Ovary (tissue), 9 donors: Measurements from ENCODE around the gene CAV2. TPM values are rescaled to one million over a fixed set of nuclear protein-coding genes. Genes with fewer than 3 reads are reported as not detected.

ENCODE experiments used
- DNase-seq, 5 donors: peaks; one replicate each; pipeline ENCODE4 v3.0.0-alpha.2; 2019 to 2020
- H3K27ac ChIP-seq, 2 donors: fragments of 200-600 bp; one replicate each; pipeline versions ENCODE4 v1.5.1 to v1.8.0; 2019 to 2022
- H3K27me3 ChIP-seq: fragments of 200-600 bp; one replicate; pipeline ENCODE4 v1.8.0; 2022
- H3K36me3 ChIP-seq: fragments of 200-600 bp; sonication (generic); one replicate; pipeline ENCODE4 v1.5.1; 2019
- H3K4me1 ChIP-seq: one replicate; pipeline ENCODE4 v1.8.1; 2013; ENCODE audit warnings: mild to moderate bottlenecking, moderate library complexity; ENCODE audit not compliant: insufficient read depth
- H3K4me3 ChIP-seq: fragments of 200-600 bp; sonication (generic); one replicate; pipeline ENCODE4 v1.5.1; 2017
- H3K9me3 ChIP-seq, 2 donors: fragments of 200-600 bp in 1 of 2; sonication (generic) in 1 of 2; one replicate each; pipeline versions ENCODE4 v1.5.1 to v1.8.1; 2013 to 2019; ENCODE audit warnings: mild to moderate bottlenecking in 1 of 2, moderate library complexity in 1 of 2
- EP300 ChIP-seq: sonication (generic); formaldehyde crosslinking; IDR thresholded peaks from one replicate; pipeline ENCODE4 v1.6.1; 2017; ENCODE audit warnings: antibody characterized with exemption
- POLR2A ChIP-seq: fragments of 450-650 bp; IDR thresholded peaks from one replicate; pipeline ENCODE4 v1.6.1; 2017; ENCODE audit warnings: antibody characterized with exemption, mild to moderate bottlenecking, moderate library complexity
- WGBS, 3 donors: extraction: QIAGEN DNeasy Blood & Tissue Kit in 1 of 3; methylation state at CpG; one replicate each; pipeline versions ENCODE4 v1.1.5 to v1.1.7; 2013 to 2017; 5-methylcytosine and 5-hydroxymethylcytosine counted together
- intact Hi-C, 4 donors: fragments of 100-400 bp; cut with DNase I; formaldehyde crosslinking; loops; one replicate each; pipeline versions ENCODE4 v1.11.0 to v1.15.1; 2022 to 2023
- polyA plus RNA-seq, 2 donors: library from polyadenylated mRNA; stranded (reverse); fragments of 200-250 nt in 1 of 2; fragments of 350-450 nt in 1 of 2; fragmentation: Illumina TruSeq in 1 of 2; extraction: RNeasy Lipid Tissue Mini Kit (QIAGEN cat#74804) in 1 of 2; gene quantifications; one replicate each; pipeline ENCODE4 v1.2.3, GENCODE V29; 2013 to 2014
- total RNA-seq, 7 donors: library from RNA; depleted of rRNA in 2 of 7; stranded (reverse); fragments of >200 nt in 2 of 7; fragmentation: NEBNext Ultra II Directional in 3 of 7; extraction: Animal tissue kit (Norgen Biotek cat#: 25700) in 3 of 7; gene quantifications; one replicate each; pipeline versions ENCODE4 v1.1.0 to v1.2.4, GENCODE V29; 2016 to 2023
- TF ChIP-seq, protein P1 (sequence below), 3 donors: fragments of 450-650 bp in 2 of 3; fragments of 200-600 bp in 1 of 3; IDR thresholded peaks; one replicate each; pipeline versions ENCODE4 v1.5.1 to v1.8.0; 2016 to 2022; ENCODE audit warnings: antibody characterized with exemption in 3 of 3, mild to moderate bottlenecking in 1 of 3
- donor health status: DM: no; HTN: no; CAD: no; lungs with moderate emphysema.
- donor health status: DM: no; HTN: no; CAD: no.
- donor health status: Bipolar disorder and iron deficiency.
- donor health status: DM: yes; HTN: yes; CAD: no.
- donor health status: DM: no; HTN: no; CAD: no.
- donor health status: DM: yes; HTN: yes; CAD: no.

The CAV2 gene
- total and polyA plus RNA-seq, 9 donors: 38.0 to 110 (median 53.7) TPM

DNA sequence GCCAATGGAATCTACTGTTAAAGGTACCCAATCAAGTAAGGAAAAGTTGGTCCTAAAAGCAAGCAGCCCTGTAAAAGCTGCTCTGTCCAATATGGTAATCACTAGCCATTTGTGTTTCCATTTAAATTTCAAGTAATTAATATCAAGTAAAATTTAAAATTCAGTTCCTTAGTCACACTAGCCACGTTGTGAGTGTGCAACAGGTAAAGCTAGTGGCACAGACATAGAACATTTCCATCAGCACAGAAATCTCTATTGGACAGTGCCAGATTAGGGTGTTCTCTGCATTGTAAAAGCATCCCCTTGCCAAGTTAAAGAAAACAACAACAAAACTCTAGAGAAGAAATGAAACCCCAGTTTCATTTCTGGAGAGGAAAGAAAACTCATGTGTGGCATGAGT lies 29.7 kb downstream of the CAV2 start:
- intact Hi-C loops: loop anchor here in 3 of 4 donors (5.0 to 10.0 kb wide), 6 partner anchors 53 to 267 kb away; no protein-coding TSS in a partner anchor
- WGBS, 3 donors: 31 to 46% (median 44%) methylated on average over 1 of the region's 1 CpG
- no peak for DNase-seq
- H3K27me3 ChIP-seq: no peaks in the 10 kb centered on the region
- H3K4me3 ChIP-seq: peak overlapping the region; percentile 80
- peaks cover 11% of the 10 kb centered on the region for H3K4me1 ChIP-seq
- TF ChIP-seq POLR2A (no peak), EP300 (no peak)
- TF ChIP-seq, protein P1, sequence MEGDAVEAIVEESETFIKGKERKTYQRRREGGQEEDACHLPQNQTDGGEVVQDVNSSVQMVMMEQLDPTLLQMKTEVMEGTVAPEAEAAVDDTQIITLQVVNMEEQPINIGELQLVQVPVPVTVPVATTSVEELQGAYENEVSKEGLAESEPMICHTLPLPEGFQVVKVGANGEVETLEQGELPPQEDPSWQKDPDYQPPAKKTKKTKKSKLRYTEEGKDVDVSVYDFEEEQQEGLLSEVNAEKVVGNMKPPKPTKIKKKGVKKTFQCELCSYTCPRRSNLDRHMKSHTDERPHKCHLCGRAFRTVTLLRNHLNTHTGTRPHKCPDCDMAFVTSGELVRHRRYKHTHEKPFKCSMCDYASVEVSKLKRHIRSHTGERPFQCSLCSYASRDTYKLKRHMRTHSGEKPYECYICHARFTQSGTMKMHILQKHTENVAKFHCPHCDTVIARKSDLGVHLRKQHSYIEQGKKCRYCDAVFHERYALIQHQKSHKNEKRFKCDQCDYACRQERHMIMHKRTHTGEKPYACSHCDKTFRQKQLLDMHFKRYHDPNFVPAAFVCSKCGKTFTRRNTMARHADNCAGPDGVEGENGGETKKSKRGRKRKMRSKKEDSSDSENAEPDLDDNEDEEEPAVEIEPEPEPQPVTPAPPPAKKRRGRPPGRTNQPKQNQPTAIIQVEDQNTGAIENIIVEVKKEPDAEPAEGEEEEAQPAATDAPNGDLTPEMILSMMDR (IDR thresholded peaks at IDR 0.05): no peak
- H3K9me3 ChIP-seq: no peaks in the 10 kb centered on the region
- no peak overlapping the region for H3K27ac ChIP-seq
- no peaks in the 10 kb centered on the region for H3K36me3 ChIP-seq

DNA sequence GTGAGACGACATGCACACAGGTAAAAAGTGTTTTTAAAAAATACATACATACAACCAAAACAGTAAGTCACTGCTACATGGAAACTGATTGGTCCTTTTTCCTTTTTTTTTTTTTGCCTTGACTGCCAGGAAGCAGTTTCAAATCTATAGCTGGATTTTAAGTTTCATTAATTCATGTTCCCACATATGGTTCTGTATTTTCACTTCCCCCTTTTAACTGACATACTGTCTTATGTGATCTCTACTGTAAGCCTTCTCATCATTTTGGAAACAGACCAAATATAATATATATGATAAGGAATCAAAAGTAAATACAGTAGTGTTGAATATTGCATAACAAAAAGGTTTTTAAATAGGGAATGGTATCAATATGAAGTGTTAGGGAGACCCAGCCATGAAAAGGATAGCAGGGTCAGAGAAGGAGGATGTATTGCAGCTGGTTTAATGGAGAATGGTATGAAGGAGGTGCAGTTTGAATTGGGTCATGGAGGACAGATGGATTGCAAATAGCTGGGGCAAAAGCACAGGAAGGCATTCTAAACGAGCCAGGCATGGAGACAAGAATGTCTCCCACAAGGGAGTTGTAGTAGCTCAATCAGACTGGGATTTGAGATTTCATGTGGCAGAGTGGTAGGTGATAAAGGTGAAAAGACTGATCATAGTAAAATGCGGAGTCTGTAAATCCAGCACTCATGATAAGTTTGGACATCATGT lies 30.7 kb downstream of the CAV2 start:
- no peaks in the 10 kb centered on the region for H3K9me3 ChIP-seq
- TF ChIP-seq, protein P1 (IDR thresholded peaks at IDR 0.05): no peak
- no peak for TF ChIP-seq EP300
- no peak for TF ChIP-seq POLR2A
- no peak overlapping the region for H3K4me3 ChIP-seq
- intact Hi-C loops: no loop called here
- H3K27me3 ChIP-seq: no peaks in the 10 kb centered on the region
- WGBS, 3 donors: 51 to 62% (median 62%) methylated on average over 3 of the region's 3 CpGs
- peaks cover 11% of the 10 kb centered on the region for H3K4me1 ChIP-seq
- H3K27ac ChIP-seq: no peak overlapping the region
- no peak for DNase-seq
- H3K36me3 ChIP-seq: no peaks in the 10 kb centered on the region

DNA sequence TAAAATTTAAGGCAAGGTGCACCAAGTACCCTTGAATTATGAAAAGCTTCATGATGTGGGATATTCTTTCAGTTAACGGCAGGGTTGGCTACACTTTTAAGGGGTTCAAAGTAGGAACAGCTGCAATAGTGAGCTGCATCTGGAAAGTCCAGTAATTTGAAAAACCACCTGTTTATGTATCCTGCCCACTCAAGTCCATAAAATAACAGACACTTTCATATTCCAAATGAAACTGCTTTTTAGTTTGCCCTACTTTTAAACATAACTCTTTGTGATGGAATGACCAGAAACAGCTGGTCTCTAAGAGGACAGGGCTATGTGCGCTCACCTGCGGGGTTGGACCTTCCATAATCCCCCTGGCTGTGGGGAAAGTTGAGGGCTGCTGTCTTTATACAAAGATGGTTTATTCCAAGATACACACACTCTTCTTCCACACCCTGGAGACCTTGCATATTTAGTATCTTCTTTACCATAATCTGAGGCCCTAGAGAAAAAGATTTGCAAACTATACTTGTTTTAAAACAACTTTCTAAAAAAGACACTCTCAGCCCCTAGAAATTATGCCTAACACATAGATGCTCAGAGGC lies 32.7 kb downstream of the CAV2 start:
- TF ChIP-seq EP300: no peak
- TF ChIP-seq POLR2A: no peak
- TF ChIP-seq, protein P1 (IDR thresholded peaks at IDR 0.05): no peak
- WGBS, 3 donors: 75 to 89% (median 87%) methylated on average over 3 of the region's 3 CpGs

DNA sequence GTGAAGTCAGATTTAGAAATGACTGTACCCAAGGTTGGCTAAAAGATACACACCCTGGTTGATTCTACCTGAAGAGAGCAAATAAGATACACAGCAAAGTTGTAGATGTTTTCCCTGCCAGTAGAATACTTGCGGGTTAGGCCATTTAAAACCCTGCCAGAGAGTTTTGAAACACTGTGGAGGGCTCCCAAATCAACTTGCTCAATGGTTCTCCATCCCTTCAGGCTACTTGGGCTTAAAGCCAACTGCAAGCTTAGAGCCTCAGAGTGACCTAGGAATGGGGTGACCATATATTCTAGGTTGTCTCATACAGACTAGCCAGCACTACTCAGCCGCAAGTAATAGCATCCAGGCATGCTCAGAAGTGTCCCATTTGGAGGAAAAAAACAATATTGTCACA lies 35.3 kb downstream of the CAV2 start:
- no peaks in the 10 kb centered on the region for H3K27me3 ChIP-seq
- peak in 1 of 5 donors; percentile 25 for DNase-seq
- 73 to 98% (median 92%) methylated on average over 2 of the region's 2 CpGs for WGBS, 3 donors
- no peaks in the 10 kb centered on the region for H3K36me3 ChIP-seq
- intact Hi-C loops: no loop called here
- no peak overlapping the region for H3K27ac ChIP-seq
- no peaks in the 10 kb centered on the region for H3K9me3 ChIP-seq
- TF ChIP-seq EP300 (no peak), POLR2A (no peak)
- TF ChIP-seq, protein P1 (IDR thresholded peaks at IDR 0.05): no peak
- peaks cover 1% of the 10 kb centered on the region for H3K4me1 ChIP-seq
- no peak overlapping the region for H3K4me3 ChIP-seq

More for the DNA sequence above, 32.7 kb downstream of the CAV2 start:
- intact Hi-C loops: no loop called here
- Histone ChIP-seq H3K27ac (no peak overlapping the region), H3K4me1 (peaks cover 11% of the 10 kb centered on the region), H3K36me3 (no peaks in the 10 kb centered on the region), H3K4me3 (no peak overlapping the region), H3K27me3 (no peaks in the 10 kb centered on the region), H3K9me3 (no peaks in the 10 kb centered on the region)
- no peak for DNase-seq
